ENCODE measurements around the gene DMAP1.

The DMAP1 gene

GRCh38 chr1:44251989-44252671 is 38.9 kb downstream of the DMAP1 start:
- Mint-ChIP-seq H3K9me3 (no peaks in the 10 kb centered on the region), H3K27me3 (no peaks in the 10 kb centered on the region), H3K27ac (no peak overlapping the region), H3K36me3 (ENCODE audit: insufficient read depth) (no peaks in the 10 kb centered on the region), H3K4me1 (ENCODE audit: low read depth in 2 of 2) (no peaks in the 10 kb centered on the region), H3K4me3 (no peak overlapping the region)
- ATAC-seq (replicated peaks), result no peak
- no peak for DNase-seq

DNA sequence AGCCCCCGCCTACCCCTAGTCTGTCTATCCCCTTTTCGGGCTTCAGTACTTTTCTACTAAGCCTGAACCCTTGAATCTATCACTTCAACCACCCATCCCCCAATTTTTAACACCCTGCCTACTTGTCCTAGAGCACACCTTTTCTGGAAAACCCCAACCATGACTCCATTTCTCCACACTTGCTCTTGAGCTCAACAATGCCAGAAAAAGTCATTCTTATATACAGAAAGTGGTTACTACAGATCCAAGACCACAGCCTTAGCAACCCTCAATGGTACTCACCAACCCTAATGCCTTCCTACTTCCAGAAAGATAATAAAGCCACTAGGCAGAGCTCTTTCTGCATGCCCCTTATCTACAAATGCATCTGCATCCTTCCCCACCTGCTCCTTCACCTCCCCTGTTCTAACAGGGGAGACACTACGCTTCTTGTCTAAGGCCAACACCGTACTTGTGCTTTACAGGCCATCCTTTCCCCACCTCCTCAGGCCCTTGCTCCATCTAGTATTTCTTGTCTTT is 41.2 kb downstream of the DMAP1 start:
- Mint-ChIP-seq H3K36me3 (ENCODE audit: insufficient read depth) (no peaks in the 10 kb centered on the region), H3K4me3 (no peak overlapping the region), H3K9me3 (no peaks in the 10 kb centered on the region), H3K27me3 (no peaks in the 10 kb centered on the region), H3K27ac (no peak overlapping the region), H3K4me1 (ENCODE audit: low read depth in 2 of 2) (peaks cover 0 to 4% of the 10 kb centered on the region in 2 donors)
- ATAC-seq (replicated peaks) (no peak), DNase-seq (no peak)

GRCh38 chr1:44256762-44257554 is 43.7 kb downstream of the DMAP1 start:
- H3K27ac Mint-ChIP-seq, result no peak overlapping the region
- H3K36me3 Mint-ChIP-seq (ENCODE audit: insufficient read depth), result no peaks in the 10 kb centered on the region
- no peaks in the 10 kb centered on the region for H3K9me3 Mint-ChIP-seq
- no peaks in the 10 kb centered on the region for H3K27me3 Mint-ChIP-seq
- DNase-seq (no peak), ATAC-seq (replicated peaks) (no peak)
- peaks cover 5 to 6% of the 10 kb centered on the region in 2 donors for H3K4me1 Mint-ChIP-seq (ENCODE audit: low read depth in 2 of 2)
- H3K4me3 Mint-ChIP-seq, result no peak overlapping the region

- no peak overlapping the region for H3K4me3 Mint-ChIP-seq
- no peaks in the 10 kb centered on the region for H3K27me3 Mint-ChIP-seq
- ATAC-seq (replicated peaks) (no peak), DNase-seq (no peak)
- no peak overlapping the region for H3K27ac Mint-ChIP-seq
- H3K4me1 Mint-ChIP-seq (ENCODE audit: low read depth in 2 of 2), result peaks cover 5 to 6% of the 10 kb centered on the region in 2 donors
- H3K9me3 Mint-ChIP-seq, result no peaks in the 10 kb centered on the region
- peaks cover 3% of the 10 kb centered on the region for H3K36me3 Mint-ChIP-seq (ENCODE audit: insufficient read depth)
Measured at GRCh38 chr1:44259090-44259489, 45.8 kb downstream of the DMAP1 start.

DNA sequence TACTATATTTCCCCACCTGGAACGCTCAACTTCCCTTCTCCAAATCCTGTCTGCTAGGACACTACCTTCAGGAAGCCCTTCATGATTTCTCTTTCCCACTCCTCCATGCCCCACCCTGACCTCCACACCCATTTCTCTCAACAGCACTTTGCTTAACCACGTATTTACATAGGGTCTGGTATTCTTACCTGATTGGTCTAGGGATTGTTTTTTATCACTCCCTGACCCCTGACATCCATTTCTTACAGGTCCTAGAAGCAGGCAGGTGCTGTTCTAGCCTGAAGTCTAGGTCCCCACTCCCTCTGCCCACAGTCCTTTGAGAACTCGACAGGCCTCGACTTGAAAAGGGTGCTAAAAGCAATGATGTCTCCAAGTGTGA is 47.5 kb downstream of the DMAP1 start:
- ATAC-seq (replicated peaks) (no peak), DNase-seq (no peak)
- Mint-ChIP-seq H3K9me3 (no peaks in the 10 kb centered on the region), H3K27me3 (no peaks in the 10 kb centered on the region), H3K27ac (no peak overlapping the region), H3K4me1 (ENCODE audit: low read depth in 2 of 2) (peaks cover 5 to 7% of the 10 kb centered on the region in 2 donors), H3K4me3 (no peak overlapping the region), H3K36me3 (ENCODE audit: insufficient read depth) (peaks cover 3% of the 10 kb centered on the region)

DNA sequence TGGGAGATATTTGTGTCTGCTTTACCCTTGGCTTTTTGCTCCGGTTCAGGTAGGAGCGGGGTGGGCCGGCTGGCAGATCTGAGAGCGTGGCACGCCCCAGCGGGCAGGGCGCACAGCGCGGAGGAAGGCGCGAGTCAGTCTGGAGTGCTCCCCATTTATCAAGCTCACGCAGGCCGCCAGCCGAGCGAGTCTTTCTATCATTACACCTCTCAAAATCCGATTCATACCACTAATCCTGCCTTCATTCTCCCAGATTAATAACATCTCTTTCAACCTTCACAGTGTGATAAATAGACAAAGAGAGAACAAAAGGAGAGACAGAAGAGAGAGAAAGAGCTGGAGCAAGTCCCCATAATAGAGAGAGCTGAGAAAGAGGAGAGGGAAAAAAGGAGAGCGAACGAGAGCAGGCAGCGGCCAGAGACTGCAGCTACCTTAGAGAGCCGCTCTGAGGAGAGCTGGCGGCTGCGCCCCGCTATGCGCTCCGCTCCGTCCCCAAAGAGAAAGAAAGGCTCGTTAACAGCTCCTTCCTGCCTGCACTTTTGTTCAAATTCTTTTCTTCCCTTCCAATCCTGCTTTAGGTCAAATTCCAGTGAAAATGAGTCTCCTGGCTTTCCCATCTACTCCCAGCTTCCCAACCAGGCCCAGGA is 48.0 kb downstream of the DMAP1 start:
- ATAC-seq (replicated peaks) (no peak), DNase-seq (no peak)
- H3K9me3 Mint-ChIP-seq, result no peaks in the 10 kb centered on the region
- H3K27ac Mint-ChIP-seq, result no peak overlapping the region
- no peak overlapping the region for H3K4me3 Mint-ChIP-seq
- peaks cover 3% of the 10 kb centered on the region for H3K36me3 Mint-ChIP-seq (ENCODE audit: insufficient read depth)
- no peaks in the 10 kb centered on the region for H3K27me3 Mint-ChIP-seq
- H3K4me1 Mint-ChIP-seq (ENCODE audit: low read depth in 2 of 2), result peaks cover 5 to 7% of the 10 kb centered on the region in 2 donors

- Mint-ChIP-seq H3K4me1 (ENCODE audit: low read depth in 2 of 2) (peaks cover 5 to 9% of the 10 kb centered on the region in 2 donors), H3K27ac (peak overlapping the region in 1 of 2 donors; percentile 9), H3K36me3 (ENCODE audit: insufficient read depth) (peaks cover 3% of the 10 kb centered on the region), H3K4me3 (no peak overlapping the region), H3K27me3 (no peaks in the 10 kb centered on the region), H3K9me3 (no peaks in the 10 kb centered on the region)
- ATAC-seq (replicated peaks) (no peak), DNase-seq (no peak)
Measured at GRCh38 chr1:44261962-44262361, 48.7 kb downstream of the DMAP1 start.

GRCh38 chr1:44262414-44262813 is 49.1 kb downstream of the DMAP1 start:
- H3K4me1 Mint-ChIP-seq (ENCODE audit: low read depth in 2 of 2), result peaks cover 5 to 10% of the 10 kb centered on the region in 2 donors

DNA sequence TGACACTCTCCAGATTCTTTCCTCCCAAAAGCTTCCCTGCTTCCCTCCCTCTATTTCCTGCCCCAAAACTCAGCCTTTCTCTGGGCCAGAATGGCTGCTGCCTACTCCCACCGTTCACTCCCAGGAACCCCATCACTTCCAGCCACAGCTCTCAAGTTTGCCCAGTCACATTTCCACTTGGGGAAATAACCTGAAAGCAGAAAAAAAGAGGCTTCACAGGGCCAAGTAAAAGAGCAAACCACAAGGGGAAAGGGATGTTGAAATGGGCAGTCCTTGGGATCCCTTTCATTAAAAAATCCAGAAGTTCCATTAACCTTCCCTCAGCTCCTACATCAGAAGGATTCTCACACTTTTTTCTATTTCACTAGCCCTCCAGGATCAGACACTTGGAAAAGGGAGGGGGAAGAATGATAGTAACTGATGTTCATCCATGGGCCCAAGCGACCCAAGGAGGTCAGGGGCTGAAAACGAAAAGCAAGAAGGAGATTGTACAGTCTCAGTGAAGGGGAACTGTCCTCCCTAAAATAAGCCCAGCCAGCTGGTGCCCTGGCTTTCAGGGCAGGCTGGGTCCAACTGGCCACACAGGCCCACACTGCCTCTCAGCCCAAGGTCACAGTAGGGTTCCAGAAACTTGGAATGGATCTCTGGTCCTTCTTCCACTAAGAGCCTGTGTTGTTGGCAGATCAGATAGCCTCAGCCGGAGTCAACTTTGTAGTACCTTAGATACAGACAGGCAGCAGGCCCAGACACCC is 49.7 kb downstream of the DMAP1 start:
- H3K27ac Mint-ChIP-seq, result no peak overlapping the region
- peaks cover 5 to 10% of the 10 kb centered on the region in 2 donors for H3K4me1 Mint-ChIP-seq (ENCODE audit: low read depth in 2 of 2)
- peaks cover 3% of the 10 kb centered on the region for H3K36me3 Mint-ChIP-seq (ENCODE audit: insufficient read depth)
- no peaks in the 10 kb centered on the region for H3K27me3 Mint-ChIP-seq
- ATAC-seq (replicated peaks) (no peak), DNase-seq (no peak)
- no peak overlapping the region for H3K4me3 Mint-ChIP-seq
- H3K9me3 Mint-ChIP-seq, result no peaks in the 10 kb centered on the region

More at GRCh38 chr1:44262414-44262813, 49.1 kb downstream of the DMAP1 start:
- DNase-seq (no peak), ATAC-seq (replicated peaks) (no peak)
- Mint-ChIP-seq H3K4me3 (no peak overlapping the region), H3K36me3 (ENCODE audit: insufficient read depth) (peaks cover 3% of the 10 kb centered on the region), H3K27me3 (no peaks in the 10 kb centered on the region), H3K9me3 (no peaks in the 10 kb centered on the region), H3K27ac (peak overlapping the region in 1 of 2 donors; percentile 9)

- Mint-ChIP-seq H3K4me3 (no peak overlapping the region), H3K36me3 (ENCODE audit: insufficient read depth) (peaks cover 3% of the 10 kb centered on the region), H3K27me3 (no peaks in the 10 kb centered on the region), H3K9me3 (no peaks in the 10 kb centered on the region), H3K27ac (peak overlapping the region in 1 of 2 donors; percentile 57), H3K4me1 (ENCODE audit: low read depth in 2 of 2) (peaks cover 5 to 6% of the 10 kb centered on the region in 2 donors)
- DNase-seq (no peak), ATAC-seq (replicated peaks) (no peak)
Measured at GRCh38 chr1:44263568-44264450, 50.5 kb downstream of the DMAP1 start.

GRCh38 chr1:44264451-44264771 is 51.1 kb downstream of the DMAP1 start:
- H3K27me3 Mint-ChIP-seq, result no peaks in the 10 kb centered on the region
- no peaks in the 10 kb centered on the region for H3K9me3 Mint-ChIP-seq
- no peak overlapping the region for H3K27ac Mint-ChIP-seq
- no peak for ATAC-seq (replicated peaks)
- peaks cover 3% of the 10 kb centered on the region for H3K36me3 Mint-ChIP-seq (ENCODE audit: insufficient read depth)
- peaks cover 5 to 6% of the 10 kb centered on the region in 2 donors for H3K4me1 Mint-ChIP-seq (ENCODE audit: low read depth in 2 of 2)
- DNase-seq, result no peak
- no peak overlapping the region for H3K4me3 Mint-ChIP-seq

DNA sequence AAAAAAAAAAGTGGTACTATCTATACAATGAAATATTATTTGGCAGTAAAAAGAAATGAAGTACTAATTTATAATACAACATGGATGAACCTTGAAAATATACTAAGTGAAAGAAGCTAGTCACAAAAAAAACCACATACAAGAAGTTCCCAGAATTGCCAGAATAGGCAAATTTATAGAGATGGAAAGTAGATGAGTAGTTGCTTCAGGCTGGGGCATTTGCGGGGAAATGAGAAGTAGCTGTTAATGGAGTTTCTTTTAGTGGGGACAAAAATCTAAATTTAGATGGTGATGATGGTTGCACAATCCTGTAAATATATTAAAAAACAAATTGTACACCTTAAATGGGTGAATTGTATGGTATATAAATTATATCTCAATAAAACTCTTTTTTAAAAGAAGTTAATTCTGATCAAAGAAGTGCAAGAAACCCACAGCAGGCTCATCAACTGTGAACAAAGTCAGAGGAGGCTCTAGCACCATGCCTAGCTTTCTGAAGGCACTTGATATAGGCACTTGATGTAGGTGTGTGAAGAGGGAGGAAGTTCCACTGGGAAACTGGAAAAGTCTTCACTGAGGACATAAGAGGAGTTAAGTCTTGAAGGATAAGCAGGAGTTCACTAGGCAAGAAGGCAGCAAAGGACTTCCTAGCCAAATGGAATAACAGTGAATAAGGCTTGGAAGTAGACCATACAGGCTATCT is 52.5 kb downstream of the DMAP1 start:
- H3K4me3 Mint-ChIP-seq, result no peak overlapping the region
- no peak for ATAC-seq (replicated peaks)
- H3K4me1 Mint-ChIP-seq (ENCODE audit: low read depth in 2 of 2), result peaks cover 5 to 8% of the 10 kb centered on the region in 2 donors

More for the DNA sequence above, 52.5 kb downstream of the DMAP1 start:
- no peak for DNase-seq
- Mint-ChIP-seq H3K27me3 (no peaks in the 10 kb centered on the region), H3K36me3 (ENCODE audit: insufficient read depth) (peaks cover 3% of the 10 kb centered on the region), H3K9me3 (no peaks in the 10 kb centered on the region), H3K27ac (no peak overlapping the region)
